ENCODE results near the gene TOR4A.

DNA sequence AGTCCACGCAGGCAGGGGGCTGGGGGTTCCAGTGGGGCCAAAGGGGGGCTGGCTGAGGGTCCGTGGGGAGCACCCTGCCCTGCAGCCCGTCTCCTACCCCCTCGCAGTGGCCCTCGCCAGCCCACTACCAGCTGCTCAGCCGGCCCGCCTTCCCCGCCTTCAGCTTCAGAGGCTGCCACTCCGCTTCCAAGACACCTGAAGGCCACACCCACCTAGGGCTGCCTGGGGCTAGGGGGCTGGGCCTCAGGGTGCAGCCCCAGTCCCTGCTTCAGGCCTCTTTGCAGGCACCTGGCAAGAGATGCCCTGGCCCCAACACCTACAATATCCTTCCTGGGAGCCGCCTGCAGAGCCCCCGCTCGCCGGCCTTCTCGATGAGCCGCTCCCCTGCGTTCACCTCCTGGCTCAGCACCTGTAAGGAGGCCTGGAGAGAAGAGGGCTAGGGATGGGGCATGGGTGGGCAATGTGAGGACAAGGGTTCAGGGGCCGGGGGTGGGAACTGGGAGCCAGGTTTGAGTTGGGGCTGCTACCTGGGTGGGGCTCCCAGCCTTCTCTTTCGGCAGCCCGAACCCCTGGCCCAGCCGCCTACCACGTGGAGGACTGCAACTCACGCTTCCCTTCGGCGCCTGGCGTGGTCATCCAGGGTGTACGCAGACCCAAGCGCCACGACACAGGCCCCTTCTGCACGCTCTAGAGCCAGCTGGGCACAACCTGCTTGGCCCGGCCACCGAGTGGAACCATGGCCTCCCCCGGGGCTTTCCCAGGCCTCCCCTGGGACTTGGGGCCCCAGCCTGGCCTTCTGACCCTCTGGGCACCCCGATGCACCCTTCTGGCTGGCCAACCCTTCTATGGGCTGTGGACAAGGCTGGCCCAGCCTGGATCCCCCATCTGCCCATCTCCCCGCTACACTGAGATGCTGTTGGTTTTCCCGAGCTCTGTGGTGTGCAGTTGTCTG lies 24.7 kb upstream of the TOR4A start:
- no peak for TF ChIP-seq EZH2 (IDR thresholded peaks at IDR 0.05; ENCODE audit: insufficient read depth, poor library complexity, severe bottlenecking)
- TF ChIP-seq EZH2phosphoT487 (IDR thresholded peaks at IDR 0.05; ENCODE audit: insufficient read depth, low read depth), result no peak
